Measurements from ENCODE around the gene NAB1.

DNA sequence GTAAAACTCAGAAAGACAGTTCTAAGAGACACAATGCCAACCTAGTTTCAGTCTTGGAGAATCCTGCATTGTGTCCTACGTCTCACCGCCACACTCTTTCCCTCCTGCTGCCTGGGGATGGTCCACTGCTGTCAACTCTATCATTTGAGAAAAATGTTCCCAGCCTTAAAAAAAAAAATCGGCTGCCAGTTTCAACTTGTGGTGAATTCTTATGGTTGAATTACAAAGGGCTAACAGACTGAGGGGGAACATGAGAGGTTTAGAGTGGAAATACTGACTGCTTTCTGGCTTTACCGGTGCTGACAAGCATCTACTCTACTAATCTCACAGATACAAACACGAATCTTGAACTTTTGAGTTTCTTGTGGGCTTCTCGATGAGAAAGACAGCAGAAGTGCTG, 74.0 kb downstream of the NAB1 start:
- TF ChIP-seq POLR2A (IDR thresholded peaks at IDR 0.05; ENCODE audit: low read depth, low read length): no peak
- no peak for TF ChIP-seq POLR2AphosphoS5 (IDR thresholded peaks at IDR 0.05; ENCODE audit: low read depth, low read length)
- TF ChIP-seq TAF1 (IDR thresholded peaks at IDR 0.05; ENCODE audit: low read depth, low read length): no peak
- no peak for TF ChIP-seq SPI1 (IDR thresholded peaks at IDR 0.05; ENCODE audit: low read depth, low read length)
